B cell (primary cell): Measurements from ENCODE around the gene RAB24. TPM values are rescaled to one million over a fixed set of nuclear protein-coding genes. Genes with fewer than 3 reads are reported as not detected.

Source experiments
- ATAC-seq: fragments of 200-7000 bp; cut with Tn5 transposase; one replicate; pipeline ENCODE4 v1.10.0; 2021; ENCODE audit warnings: low read depth, mild to moderate bottlenecking, moderate number of reproducible peaks, moderate library complexity
- CTCF ChIA-PET: fragments of 350-600 bp; sonication (Branson Sonifier 250); formaldehyde crosslinking; loops from one replicate; lab custom pipeline; 2021; ENCODE audit warnings: antibody characterized with exemption, inconsistent platforms; lab: Charles Lee
- POLR2A ChIA-PET: fragments of 350-600 bp; sonication (Branson Sonifier 250); formaldehyde crosslinking; loops from one replicate; lab custom pipeline; 2021; ENCODE audit warnings: antibody characterized with exemption; lab: Charles Lee
- DNase-seq: peaks from one replicate; pipeline ENCODE4 v3.0.0; 2013
- H2AFZ ChIP-seq: 2 replicates; pipeline ENCODE4 v1.6.1; 2012; ENCODE audit warnings: mild to moderate bottlenecking, low read depth, low read length; ENCODE audit not compliant: insufficient read depth, poor library complexity, severe bottlenecking
- H3K27ac ChIP-seq, 2 donors: 1 replicate in 1 of 2; 2 replicates in 1 of 2; pipeline ENCODE4 v1.5.1; 2012 to 2013; ENCODE audit warnings: low read length in 2 of 2, mild to moderate bottlenecking in 2 of 2, moderate library complexity in 1 of 2
- H3K27me3 ChIP-seq, 4 experiments: fragments of 200-600 bp in 1 of 4; sonication (generic) in 1 of 4; replicated peaks in 1 of 4; 1 replicate in 2 of 4; 2 replicates in 2 of 4; pipeline versions ENCODE4 v1.6.1 to v1.7.0; 2013 to 2016; ENCODE audit warnings: low read length in 3 of 4, mild to moderate bottlenecking in 2 of 4, mixed read lengths in 1 of 4, moderate library complexity in 1 of 4; ENCODE audit not compliant: insufficient read depth in 4 of 4, control insufficient read depth in 3 of 4; ENCODE audit errors: control extremely low read depth in 1 of 4
- H3K36me3 ChIP-seq, 2 experiments: replicated peaks in 1 of 2; 1 replicate in 1 of 2; 2 replicates in 1 of 2; pipeline versions ENCODE4 v1.6.1 to v1.7.1; 2013; ENCODE audit warnings: low read length in 1 of 2; ENCODE audit not compliant: insufficient read depth in 2 of 2, control insufficient read depth in 1 of 2; ENCODE audit errors: control extremely low read depth in 1 of 2, extremely low read depth in 1 of 2
- H3K4me1 ChIP-seq, 2 donors: fragments of 200-600 bp in 1 of 2; sonication (generic) in 1 of 2; 1 replicate in 1 of 2; 2 replicates in 1 of 2; pipeline versions ENCODE4 v1.5.1 to v1.6.1; 2013 to 2017; ENCODE audit warnings: low read length in 2 of 2; ENCODE audit not compliant: control insufficient read depth in 2 of 2, insufficient read depth in 2 of 2
- H3K4me2 ChIP-seq: replicated peaks from 2 replicates; pipeline ENCODE3; 2012; ENCODE audit warnings: mild to moderate bottlenecking, low read depth, low read length; ENCODE audit not compliant: poor library complexity, severe bottlenecking
- H3K4me3 ChIP-seq, 5 experiments: fragments of 200-600 bp in 1 of 5; sonication (generic) in 1 of 5; 1 replicate in 3 of 5; 2 replicates in 2 of 5; pipeline versions ENCODE4 v1.5.1 to v1.7.0; 2011 to 2016; ENCODE audit warnings: low read length in 4 of 5, mild to moderate bottlenecking in 4 of 5, low read depth in 2 of 5, control low read depth in 1 of 5, moderate library complexity in 1 of 5; ENCODE audit not compliant: insufficient read depth in 1 of 5; ENCODE audit errors: control extremely low read depth in 1 of 5, extremely low read depth in 1 of 5
- H3K79me2 ChIP-seq: fragments of 200-600 bp; sonication (generic); one replicate; pipeline ENCODE4 v1.6.0; 2016; ENCODE audit warnings: low read length; ENCODE audit not compliant: control insufficient read depth, insufficient read depth
- H3K9ac ChIP-seq: fragments of 200-600 bp; sonication (generic); 2 replicates; pipeline ENCODE4 v1.6.1; 2017; ENCODE audit warnings: mild to moderate bottlenecking, low read length, moderate library complexity
- H3K9me3 ChIP-seq, 3 donors: one replicate each; pipeline versions ENCODE4 v1.6.1 to v1.7.1; 2013; ENCODE audit warnings: low read length in 2 of 3; ENCODE audit not compliant: control insufficient read depth in 2 of 3, insufficient read depth in 1 of 3; ENCODE audit errors: control extremely low read depth in 1 of 3
- H4K20me1 ChIP-seq: 2 replicates; pipeline ENCODE4 v1.6.0; 2012; ENCODE audit warnings: mild to moderate bottlenecking, low read length; ENCODE audit not compliant: insufficient read depth, control insufficient read depth, poor library complexity, severe bottlenecking
- H3K27ac Mint-ChIP-seq: one replicate; pipeline ENCODE4 v1.8.0; 2021; ENCODE audit warnings: mixed read lengths
- H3K27me3 Mint-ChIP-seq: one replicate; pipeline ENCODE4 v1.8.0; 2021; ENCODE audit warnings: mixed read lengths
- H3K4me1 Mint-ChIP-seq: one replicate; pipeline ENCODE4 v1.8.0; 2021; ENCODE audit warnings: mixed read lengths
- H3K4me3 Mint-ChIP-seq: one replicate; pipeline ENCODE4 v1.8.0; 2021; ENCODE audit warnings: mixed read lengths
- H3K9me3 Mint-ChIP-seq: one replicate; pipeline ENCODE4 v1.8.0; 2022; ENCODE audit warnings: mixed read lengths; ENCODE audit not compliant: insufficient read depth
- EZH2 ChIP-seq: IDR thresholded peaks from 2 replicates; pipeline ENCODE4 v1.6.1; 2012; ENCODE audit warnings: borderline replicate concordance, low read depth, mild to moderate bottlenecking, moderate library complexity, low read length; ENCODE audit not compliant: insufficient read depth, poor library complexity, severe bottlenecking
- WGBS: methylation state at CpG from one replicate; pipeline ENCODE4 v1.1.5; 2013; ENCODE audit warnings: missing lambda C conversion rate; ENCODE audit not compliant: insufficient coverage; 5-methylcytosine and 5-hydroxymethylcytosine counted together
- intact Hi-C: fragments of 100-400 bp; cut with micrococcal nuclease; formaldehyde crosslinking; loops from one replicate; pipeline ENCODE4 v1.10.0; 2022
- polyA plus RNA-seq: library from polyadenylated mRNA; depleted of rRNA; stranded (reverse); fragments of >200 nt; gene quantifications from 2 replicates; pipeline ENCODE4 v1.2.3, GENCODE V29; 2012
- total RNA-seq, 2 donors: library from RNA; stranded (reverse); fragments of 120-200 nt in 1 of 2; gene quantifications; 1 replicate in 1 of 2; 2 replicates in 1 of 2; pipeline versions ENCODE4 v1.2.3 to v1.2.4, GENCODE V29; 2013 to 2022
- TF ChIP-seq, protein P1 (sequence below): fragments of 200-600 bp; IDR thresholded peaks from one replicate; pipeline ENCODE4 v1.8.0; 2022; ENCODE audit warnings: antibody characterized with exemption, mild to moderate bottlenecking

RAB24 gene
- total and polyA plus RNA-seq, 2 donors (not counting 1 experiment from before 2014, with no cell fraction given) = 38.3 to 147 TPM

DNA sequence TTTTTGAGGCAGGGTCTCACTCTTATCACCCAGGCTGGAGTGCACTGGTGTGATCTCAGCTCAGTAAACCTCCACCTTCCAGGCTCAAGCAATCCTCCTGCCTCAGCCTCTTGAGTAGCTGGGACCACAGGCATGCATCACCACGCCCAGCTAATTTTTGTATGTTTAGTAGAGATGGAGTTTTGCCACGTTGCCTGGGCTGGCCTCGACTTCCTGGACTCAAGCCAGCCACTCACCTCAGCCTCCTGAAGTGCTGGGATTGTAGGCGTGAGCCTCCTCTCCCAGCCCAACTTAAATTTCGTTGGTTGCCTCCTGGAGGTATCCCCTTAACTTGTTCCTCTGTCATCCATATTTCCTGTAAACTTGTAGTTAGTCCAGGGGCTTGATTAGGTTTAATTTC lies 47.2 kb downstream of the RAB24 start:
- DNase-seq (no peak), ATAC-seq (no peak)
- Mint-ChIP-seq H3K27ac (no peak overlapping the region), H3K9me3 (no peaks in the 10 kb centered on the region), H3K4me3 (no peak overlapping the region), H3K4me1 (no peaks in the 10 kb centered on the region), H3K27me3 (no peaks in the 10 kb centered on the region)
- no peak overlapping the region for H2AFZ ChIP-seq
- no peaks in the 10 kb centered on the region for H3K4me1 ChIP-seq
- H4K20me1 ChIP-seq = peaks cover 8% of the 10 kb centered on the region
- no peak overlapping the region for H3K9ac ChIP-seq
- CTCF ChIA-PET = interaction anchor here (1.0 to 4.6 kb wide), 2 partner anchors 143 to 596 kb away, joined by 3 to 21 read pairs; no protein-coding TSS in a partner anchor
- intact Hi-C loops = no loop called here
- WGBS = no CpG with 5 or more reads among the region's 5 CpGs
- no peak overlapping the region for H3K4me3 ChIP-seq
- H3K9me3 ChIP-seq = no peaks in the 10 kb centered on the region
- POLR2A ChIA-PET = no interaction called here
- H3K79me2 ChIP-seq = peaks cover 3% of the 10 kb centered on the region
- TF ChIP-seq, protein P1, sequence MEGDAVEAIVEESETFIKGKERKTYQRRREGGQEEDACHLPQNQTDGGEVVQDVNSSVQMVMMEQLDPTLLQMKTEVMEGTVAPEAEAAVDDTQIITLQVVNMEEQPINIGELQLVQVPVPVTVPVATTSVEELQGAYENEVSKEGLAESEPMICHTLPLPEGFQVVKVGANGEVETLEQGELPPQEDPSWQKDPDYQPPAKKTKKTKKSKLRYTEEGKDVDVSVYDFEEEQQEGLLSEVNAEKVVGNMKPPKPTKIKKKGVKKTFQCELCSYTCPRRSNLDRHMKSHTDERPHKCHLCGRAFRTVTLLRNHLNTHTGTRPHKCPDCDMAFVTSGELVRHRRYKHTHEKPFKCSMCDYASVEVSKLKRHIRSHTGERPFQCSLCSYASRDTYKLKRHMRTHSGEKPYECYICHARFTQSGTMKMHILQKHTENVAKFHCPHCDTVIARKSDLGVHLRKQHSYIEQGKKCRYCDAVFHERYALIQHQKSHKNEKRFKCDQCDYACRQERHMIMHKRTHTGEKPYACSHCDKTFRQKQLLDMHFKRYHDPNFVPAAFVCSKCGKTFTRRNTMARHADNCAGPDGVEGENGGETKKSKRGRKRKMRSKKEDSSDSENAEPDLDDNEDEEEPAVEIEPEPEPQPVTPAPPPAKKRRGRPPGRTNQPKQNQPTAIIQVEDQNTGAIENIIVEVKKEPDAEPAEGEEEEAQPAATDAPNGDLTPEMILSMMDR = no peak
- TF ChIP-seq EZH2 = no peak
- H3K27me3 ChIP-seq = no peaks in the 10 kb centered on the region
- no peak overlapping the region for H3K27ac ChIP-seq
- H3K4me2 ChIP-seq = no peak overlapping the region
- H3K36me3 ChIP-seq = peaks cover 25 to 82% of the 10 kb centered on the region in 2 experiments

DNA sequence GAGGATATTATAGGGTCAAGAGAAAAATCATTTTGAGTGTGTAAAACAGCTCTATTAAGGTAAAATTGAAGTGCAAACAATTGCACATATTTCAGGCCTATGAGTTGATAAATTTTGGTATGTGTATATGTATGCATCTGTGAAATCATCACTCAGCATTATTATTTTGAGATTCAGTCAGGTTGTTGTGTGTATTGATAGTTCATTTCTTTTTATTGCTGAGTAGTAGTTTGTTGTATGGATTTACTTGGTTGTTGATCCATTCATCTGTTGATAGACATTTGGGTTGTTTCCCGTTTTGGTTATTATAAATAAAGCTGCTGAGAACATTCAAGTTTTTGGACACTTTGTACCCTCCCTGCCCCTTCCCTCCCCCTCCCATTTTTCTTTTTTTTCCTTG lies 50.3 kb downstream of the RAB24 start:
- Histone ChIP-seq H3K9ac (no peak overlapping the region), H2AFZ (no peak overlapping the region), H3K36me3 (peaks cover 20 to 80% of the 10 kb centered on the region in 2 experiments), H3K79me2 (peaks cover under 1% of the 10 kb centered on the region), H3K27me3 (no peaks in the 10 kb centered on the region), H4K20me1 (no peaks in the 10 kb centered on the region), H3K4me3 (no peak overlapping the region), H3K4me2 (no peak overlapping the region), H3K4me1 (no peaks in the 10 kb centered on the region), H3K27ac (no peak overlapping the region), H3K9me3 (no peaks in the 10 kb centered on the region)
- TF ChIP-seq EZH2 = no peak
- TF ChIP-seq, protein P1 = no peak
- POLR2A ChIA-PET = no interaction called here
- intact Hi-C loops = no loop called here
- Mint-ChIP-seq H3K9me3 (no peaks in the 10 kb centered on the region), H3K27ac (peak overlapping the region; percentile 32), H3K4me3 (no peak overlapping the region), H3K4me1 (no peaks in the 10 kb centered on the region), H3K27me3 (no peaks in the 10 kb centered on the region)
- DNase-seq (no peak), ATAC-seq (no peak)
- CTCF ChIA-PET = interaction anchor here (1.2 to 4.6 kb wide), 2 partner anchors 56 to 140 kb away, joined by 4 to 21 read pairs; no protein-coding TSS in a partner anchor
- WGBS = no CpG with 5 or more reads among the region's 1 CpG

Other genes starting within 250 kb of the RAB24 start
- 1.2 and 1.5 TPM in 2 replicates for gene FGFR4, start 216.8 kb downstream of the RAB24 start, total RNA-seq
- 2.7 and 3.4 TPM in 2 replicates for gene FGFR4, start 216.8 kb downstream of the RAB24 start, polyA plus RNA-seq
- gene NSD1, start 169.9 kb downstream of the RAB24 start, total RNA-seq = 145 and 152 TPM in 2 replicates
- gene NSD1, start 169.9 kb downstream of the RAB24 start, polyA plus RNA-seq = 10.8 and 13.7 TPM in 2 replicates
- gene PRELID1, start 80 bp upstream of the RAB24 start, total RNA-seq = 66.5 and 71.7 TPM in 2 replicates
- gene PRELID1, start 80 bp upstream of the RAB24 start, polyA plus RNA-seq = 64.7 and 86.8 TPM in 2 replicates
- 10.8 and 11.5 TPM in 2 replicates for gene MXD3, start 8.2 kb upstream of the RAB24 start, total RNA-seq
- 12.0 and 14.8 TPM in 2 replicates for gene MXD3, start 8.2 kb upstream of the RAB24 start, polyA plus RNA-seq
- 89.4 and 99.4 TPM in 2 replicates for gene LMAN2, start 47.9 kb upstream of the RAB24 start, total RNA-seq
- gene LMAN2, start 47.9 kb upstream of the RAB24 start, polyA plus RNA-seq = 82.8 and 123 TPM in 2 replicates
- gene RGS14, start 54.2 kb upstream of the RAB24 start, total RNA-seq = 85.8 and 92.6 TPM in 2 replicates
- 167 and 184 TPM in 2 replicates for gene RGS14, start 54.2 kb upstream of the RAB24 start, polyA plus RNA-seq
- not detected in 2 replicates for gene SLC34A1, start 80.7 kb upstream of the RAB24 start, total RNA-seq
- 0.06 TPM in 1 of 2 replicates, not detected in the other for gene SLC34A1, start 80.7 kb upstream of the RAB24 start, polyA plus RNA-seq
- gene PFN3, start 96.9 kb upstream of the RAB24 start, total RNA-seq = not detected in 2 replicates
- gene PFN3, start 96.9 kb upstream of the RAB24 start, polyA plus RNA-seq = not detected in 2 replicates
- gene F12, start 105.8 kb upstream of the RAB24 start, total RNA-seq = not detected in 2 replicates
- 3.1 and 6.5 TPM in 2 replicates for gene F12, start 105.8 kb upstream of the RAB24 start, polyA plus RNA-seq
- gene GRK6, start 123.0 kb upstream of the RAB24 start, total RNA-seq = 155 and 165 TPM in 2 replicates
- gene GRK6, start 123.0 kb upstream of the RAB24 start, polyA plus RNA-seq = 150 and 173 TPM in 2 replicates
- gene PRR7, start 143.1 kb upstream of the RAB24 start, total RNA-seq = 4.8 and 5.6 TPM in 2 replicates
- 84.4 and 152 TPM in 2 replicates for gene PRR7, start 143.1 kb upstream of the RAB24 start, polyA plus RNA-seq
- 1.4 and 2.4 TPM in 2 replicates for gene DBN1, start 169.9 kb upstream of the RAB24 start, total RNA-seq
- 1.5 and 1.9 TPM in 2 replicates for gene DBN1, start 169.9 kb upstream of the RAB24 start, polyA plus RNA-seq
- 24.2 and 25.8 TPM in 2 replicates for gene PDLIM7, start 193.9 kb upstream of the RAB24 start, total RNA-seq
- gene PDLIM7, start 193.9 kb upstream of the RAB24 start, polyA plus RNA-seq = 21.2 and 23.9 TPM in 2 replicates
- 113 and 115 TPM in 2 replicates for gene DOK3, start 206.1 kb upstream of the RAB24 start, total RNA-seq
- 78.4 and 103 TPM in 2 replicates for gene DOK3, start 206.1 kb upstream of the RAB24 start, polyA plus RNA-seq
- gene DDX41, start 213.2 kb upstream of the RAB24 start, total RNA-seq = 110 and 111 TPM in 2 replicates
- gene DDX41, start 213.2 kb upstream of the RAB24 start, polyA plus RNA-seq = 150 and 168 TPM in 2 replicates